Measurements from ENCODE around the gene MICA.

The MICA gene

DNA sequence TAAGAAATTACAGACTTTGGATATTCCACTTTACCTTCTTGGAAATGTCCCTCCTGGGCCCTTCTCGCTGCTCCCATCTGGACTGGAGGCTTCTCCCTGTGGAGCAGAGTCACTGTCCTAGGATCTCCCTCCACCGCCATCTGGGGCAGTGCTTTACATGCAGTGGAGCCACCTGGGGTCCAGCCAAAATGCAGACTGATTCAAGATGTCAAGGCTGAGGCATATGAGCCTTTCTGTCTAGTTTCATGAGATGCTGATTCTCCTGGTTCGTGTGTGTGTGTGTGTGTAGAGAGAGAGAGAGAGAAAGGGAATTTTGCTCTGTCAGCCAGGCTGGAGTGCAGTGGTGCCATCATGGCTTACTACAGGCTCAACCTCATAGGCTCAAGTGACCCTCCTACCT lies 14.9 kb downstream of the MICA start:
- Histone ChIP-seq H2BK12ac (ENCODE audit: low read length) (no peak overlapping the region), H3K79me2 (ENCODE audit: control insufficient read depth, insufficient read depth, low read length, poor library complexity) (no peaks in the 10 kb centered on the region), H3K14ac (ENCODE audit: low read length) (no peak overlapping the region), H2BK5ac (ENCODE audit: low read depth, low read length, poor library complexity) (no peak overlapping the region), H3K23ac (ENCODE audit: low read length) (no peak overlapping the region), H2BK120ac (ENCODE audit: insufficient read depth, low read length, poor library complexity) (no peak overlapping the region), H3K4ac (ENCODE audit: low read depth, low read length) (no peak overlapping the region), H3K27me3 (ENCODE audit: insufficient read depth, low read length) (no peaks in the 10 kb centered on the region), H3K9me3 (ENCODE audit: insufficient read depth, low read depth, low read length) (peaks cover 2% of the 10 kb centered on the region), H3K4me3 (ENCODE audit: low read depth, low read length) (no peak overlapping the region), H3K4me1 (ENCODE audit: control insufficient read depth in 1 of 2, insufficient read depth in 2 of 2, low read length in 2 of 2) (peaks cover 0 to 1% of the 10 kb centered on the region in 2 experiments), H3K4me2 (ENCODE audit: low read length) (no peak overlapping the region), H4K91ac (ENCODE audit: low read depth, low read length) (no peak overlapping the region), H3K9ac (ENCODE audit: low read length) (no peak overlapping the region), H2AK5ac (ENCODE audit: low read length) (no peak overlapping the region), H3K27ac (ENCODE audit: low read depth, low read length) (no peak overlapping the region), H3K18ac (ENCODE audit: low read length) (no peak overlapping the region), H4K8ac (ENCODE audit: low read depth, low read length) (no peak overlapping the region), H3K79me1 (ENCODE audit: low read length) (no peaks in the 10 kb centered on the region), H4K12ac (ENCODE audit: low read depth, low read length) (no peak overlapping the region), H2AFZ (ENCODE audit: insufficient read depth, low read length, poor library complexity) (no peak overlapping the region), H3K36me3 (ENCODE audit: control insufficient read depth in 1 of 2, insufficient read depth in 2 of 2, low read length in 2 of 2) (peaks cover 22 to 23% of the 10 kb centered on the region in 2 experiments)
- DNase-seq: no peak
- WGBS (ENCODE audit: extremely low coverage, insufficient coverage, insufficient read length): no CpG with 5 or more reads among the region's 3 CpGs

DNA sequence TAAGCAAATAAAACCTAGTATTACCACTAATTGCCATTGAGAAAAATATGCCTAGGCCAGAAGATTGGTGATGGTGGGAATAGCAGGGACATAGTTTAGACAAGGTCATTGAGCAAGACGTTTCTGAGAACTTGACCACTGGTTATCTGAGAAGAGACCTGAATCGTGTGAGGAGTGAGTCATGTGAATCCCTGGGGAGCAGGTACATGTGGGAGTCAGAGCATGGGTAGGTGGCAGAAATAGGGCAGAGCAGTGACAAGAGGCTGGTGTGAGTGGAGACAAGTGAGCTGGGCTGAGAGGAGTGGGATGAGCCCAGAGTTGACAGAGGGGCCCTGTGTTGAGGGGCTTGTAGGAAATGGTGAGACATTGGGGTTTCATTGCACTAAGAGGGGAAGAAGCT lies 16.4 kb downstream of the MICA start:
- no peak overlapping the region for H3K14ac ChIP-seq (ENCODE audit: low read length)
- H3K4me2 ChIP-seq (ENCODE audit: low read length): no peak overlapping the region
- H4K91ac ChIP-seq (ENCODE audit: low read depth, low read length): no peak overlapping the region

DNA sequence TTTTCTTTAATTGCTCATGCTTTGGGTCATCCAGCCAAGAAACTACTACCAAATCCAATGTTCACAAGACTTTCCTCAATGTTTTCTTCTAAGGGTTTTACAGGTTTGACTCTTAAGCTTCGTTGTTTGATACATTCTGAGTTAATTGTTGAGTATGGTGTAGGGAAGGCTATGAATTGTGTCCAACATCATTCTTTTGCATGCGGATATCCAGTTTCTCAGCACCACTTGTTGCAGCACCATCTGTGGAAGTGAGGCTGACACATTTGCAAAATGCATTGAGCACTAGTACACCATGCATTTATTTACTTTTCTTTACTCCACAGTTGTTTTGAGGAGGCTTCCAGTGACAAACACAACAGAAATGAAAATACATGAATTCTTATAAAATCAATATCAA lies 17.2 kb downstream of the MICA start:
- Histone ChIP-seq H3K36me3 (ENCODE audit: control insufficient read depth in 1 of 2, insufficient read depth in 2 of 2, low read length in 2 of 2) (peaks cover 9 to 10% of the 10 kb centered on the region in 2 experiments), H4K12ac (ENCODE audit: low read depth, low read length) (no peak overlapping the region), H2BK120ac (ENCODE audit: insufficient read depth, low read length, poor library complexity) (no peak overlapping the region), H3K4me3 (ENCODE audit: low read depth, low read length) (no peak overlapping the region), H3K4ac (ENCODE audit: low read depth, low read length) (no peak overlapping the region), H3K27ac (ENCODE audit: low read depth, low read length) (no peak overlapping the region), H2BK5ac (ENCODE audit: low read depth, low read length, poor library complexity) (no peak overlapping the region), H3K9ac (ENCODE audit: low read length) (no peak overlapping the region), H3K79me1 (ENCODE audit: low read length) (no peaks in the 10 kb centered on the region), H3K27me3 (ENCODE audit: insufficient read depth, low read length) (no peaks in the 10 kb centered on the region), H3K14ac (ENCODE audit: low read length) (no peak overlapping the region), H3K23ac (ENCODE audit: low read length) (no peak overlapping the region), H3K79me2 (ENCODE audit: control insufficient read depth, insufficient read depth, low read length, poor library complexity) (no peaks in the 10 kb centered on the region), H3K9me3 (ENCODE audit: insufficient read depth, low read depth, low read length) (no peaks in the 10 kb centered on the region), H3K4me1 (ENCODE audit: control insufficient read depth in 1 of 2, insufficient read depth in 2 of 2, low read length in 2 of 2) (peaks cover 0 to 1% of the 10 kb centered on the region in 2 experiments), H2AK5ac (ENCODE audit: low read length) (no peak overlapping the region), H2BK12ac (ENCODE audit: low read length) (no peak overlapping the region), H4K91ac (ENCODE audit: low read depth, low read length) (no peak overlapping the region), H2AFZ (ENCODE audit: insufficient read depth, low read length, poor library complexity) (no peak overlapping the region), H4K8ac (ENCODE audit: low read depth, low read length) (no peak overlapping the region), H3K18ac (ENCODE audit: low read length) (no peak overlapping the region), H3K4me2 (ENCODE audit: low read length) (no peak overlapping the region)
- DNase-seq: no peak
- WGBS (ENCODE audit: extremely low coverage, insufficient coverage, insufficient read length): no CpG with 5 or more reads among the region's 2 CpGs

More for the DNA sequence above, 16.4 kb downstream of the MICA start:
- no peak overlapping the region for H3K23ac ChIP-seq (ENCODE audit: low read length)
- H2AFZ ChIP-seq (ENCODE audit: insufficient read depth, low read length, poor library complexity): no peak overlapping the region
- H3K4me1 ChIP-seq (ENCODE audit: control insufficient read depth in 1 of 2, insufficient read depth in 2 of 2, low read length in 2 of 2): peaks cover 0 to 1% of the 10 kb centered on the region in 2 experiments
- H3K4me3 ChIP-seq (ENCODE audit: low read depth, low read length): no peak overlapping the region
- no peaks in the 10 kb centered on the region for H3K27me3 ChIP-seq (ENCODE audit: insufficient read depth, low read length)
- H3K4ac ChIP-seq (ENCODE audit: low read depth, low read length): no peak overlapping the region
- H2BK120ac ChIP-seq (ENCODE audit: insufficient read depth, low read length, poor library complexity): no peak overlapping the region
- H3K9me3 ChIP-seq (ENCODE audit: insufficient read depth, low read depth, low read length): no peaks in the 10 kb centered on the region
- no peaks in the 10 kb centered on the region for H3K79me1 ChIP-seq (ENCODE audit: low read length)
- no peak overlapping the region for H2AK5ac ChIP-seq (ENCODE audit: low read length)
- H3K36me3 ChIP-seq (ENCODE audit: control insufficient read depth in 1 of 2, insufficient read depth in 2 of 2, low read length in 2 of 2): peaks cover 12 to 13% of the 10 kb centered on the region in 2 experiments
- no peak overlapping the region for H3K9ac ChIP-seq (ENCODE audit: low read length)
- no peak overlapping the region for H3K18ac ChIP-seq (ENCODE audit: low read length)
- no peak overlapping the region for H3K27ac ChIP-seq (ENCODE audit: low read depth, low read length)
- no CpG with 5 or more reads among the region's 2 CpGs for WGBS (ENCODE audit: extremely low coverage, insufficient coverage, insufficient read length)
- DNase-seq: no peak
- no peak overlapping the region for H4K12ac ChIP-seq (ENCODE audit: low read depth, low read length)
- H2BK5ac ChIP-seq (ENCODE audit: low read depth, low read length, poor library complexity): no peak overlapping the region
- no peaks in the 10 kb centered on the region for H3K79me2 ChIP-seq (ENCODE audit: control insufficient read depth, insufficient read depth, low read length, poor library complexity)
- no peak overlapping the region for H2BK12ac ChIP-seq (ENCODE audit: low read length)
- no peak overlapping the region for H4K8ac ChIP-seq (ENCODE audit: low read depth, low read length)

DNA sequence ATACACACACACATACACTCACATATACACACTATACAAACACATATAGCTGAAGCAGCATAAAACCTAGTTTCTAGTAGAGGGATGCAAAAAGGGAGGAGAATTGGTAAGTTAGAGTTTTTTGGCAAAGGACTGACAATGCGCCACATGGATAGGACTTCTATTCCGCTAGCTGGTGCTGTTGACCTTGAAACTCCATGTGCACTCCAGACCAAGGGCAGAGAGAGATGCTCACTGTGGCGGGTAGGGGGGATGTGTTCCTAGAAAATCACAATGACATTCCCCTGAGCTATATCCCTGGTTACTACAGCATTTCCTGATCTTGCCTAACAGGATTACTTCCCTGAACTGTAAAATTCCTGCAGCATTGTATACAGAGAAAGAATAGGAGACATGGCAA lies 19.2 kb downstream of the MICA start:
- Histone ChIP-seq H3K18ac (ENCODE audit: low read length) (no peak overlapping the region), H3K79me1 (ENCODE audit: low read length) (no peaks in the 10 kb centered on the region), H2BK5ac (ENCODE audit: low read depth, low read length, poor library complexity) (no peak overlapping the region), H2AFZ (ENCODE audit: insufficient read depth, low read length, poor library complexity) (no peak overlapping the region), H2BK120ac (ENCODE audit: insufficient read depth, low read length, poor library complexity) (no peak overlapping the region), H3K4me3 (ENCODE audit: low read depth, low read length) (no peak overlapping the region), H2AK5ac (ENCODE audit: low read length) (no peak overlapping the region), H3K9me3 (ENCODE audit: insufficient read depth, low read depth, low read length) (no peaks in the 10 kb centered on the region), H3K9ac (ENCODE audit: low read length) (no peak overlapping the region), H3K14ac (ENCODE audit: low read length) (no peak overlapping the region), H3K36me3 (ENCODE audit: control insufficient read depth in 1 of 2, insufficient read depth in 2 of 2, low read length in 2 of 2) (peaks cover 0 to 3% of the 10 kb centered on the region in 2 experiments), H3K27me3 (ENCODE audit: insufficient read depth, low read length) (no peaks in the 10 kb centered on the region), H4K8ac (ENCODE audit: low read depth, low read length) (no peak overlapping the region), H3K27ac (ENCODE audit: low read depth, low read length) (no peak overlapping the region), H3K4me2 (ENCODE audit: low read length) (no peak overlapping the region), H4K12ac (ENCODE audit: low read depth, low read length) (no peak overlapping the region), H3K4ac (ENCODE audit: low read depth, low read length) (no peak overlapping the region), H3K79me2 (ENCODE audit: control insufficient read depth, insufficient read depth, low read length, poor library complexity) (no peaks in the 10 kb centered on the region), H3K4me1 (ENCODE audit: control insufficient read depth in 1 of 2, insufficient read depth in 2 of 2, low read length in 2 of 2) (peaks cover 0 to 1% of the 10 kb centered on the region in 2 experiments), H4K91ac (ENCODE audit: low read depth, low read length) (no peak overlapping the region), H3K23ac (ENCODE audit: low read length) (no peak overlapping the region), H2BK12ac (ENCODE audit: low read length) (no peak overlapping the region)
- no peak for DNase-seq
- WGBS (ENCODE audit: extremely low coverage, insufficient coverage, insufficient read length): no CpG with 5 or more reads among the region's 3 CpGs
